ENCODE results near the gene RBM28.

The RBM28 gene

DNA sequence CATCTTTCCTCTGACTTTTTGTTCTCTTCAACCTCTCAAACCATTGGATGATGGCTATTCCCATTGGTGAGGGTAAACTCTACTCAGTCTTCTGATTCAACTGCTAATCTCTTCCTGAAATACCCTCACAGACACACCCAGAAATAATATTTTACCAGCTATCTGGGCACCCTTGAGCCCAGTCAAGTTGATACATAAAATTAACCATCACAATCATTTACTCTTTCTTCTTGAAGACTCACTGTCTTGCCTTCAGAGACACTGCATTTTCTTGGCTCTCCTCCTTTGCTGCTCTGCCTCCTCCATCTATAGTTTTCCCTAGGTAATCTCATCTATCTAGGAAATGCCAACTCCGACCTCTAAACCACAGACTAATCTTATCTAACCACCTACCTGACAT is 30.3 kb upstream of the RBM28 start:
- DNase-seq (ENCODE audit: insufficient read length, low spot score) (no peak), FAIRE-seq (no peak)

DNA sequence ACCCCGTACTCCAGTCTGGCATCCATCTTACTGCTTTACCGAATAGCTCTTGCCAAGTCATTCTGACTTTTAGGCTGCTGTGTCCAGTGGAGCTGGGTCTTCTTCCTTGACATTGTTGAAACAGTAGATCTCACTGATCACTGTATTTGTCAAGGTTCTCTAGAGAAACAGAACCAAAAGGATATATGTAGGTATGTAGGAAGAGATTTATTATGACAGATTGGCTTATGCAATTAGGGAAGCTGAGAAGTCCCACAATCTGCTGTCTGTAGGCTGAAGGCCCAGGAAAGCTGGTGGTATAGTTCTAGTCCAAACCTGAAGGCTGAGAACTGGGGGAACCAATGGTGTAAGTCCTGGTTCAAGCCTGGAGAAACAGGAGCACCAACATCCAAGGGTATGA is 29.9 kb upstream of the RBM28 start:
- FAIRE-seq (no peak), DNase-seq (ENCODE audit: insufficient read length, low spot score) (no peak)

DNA sequence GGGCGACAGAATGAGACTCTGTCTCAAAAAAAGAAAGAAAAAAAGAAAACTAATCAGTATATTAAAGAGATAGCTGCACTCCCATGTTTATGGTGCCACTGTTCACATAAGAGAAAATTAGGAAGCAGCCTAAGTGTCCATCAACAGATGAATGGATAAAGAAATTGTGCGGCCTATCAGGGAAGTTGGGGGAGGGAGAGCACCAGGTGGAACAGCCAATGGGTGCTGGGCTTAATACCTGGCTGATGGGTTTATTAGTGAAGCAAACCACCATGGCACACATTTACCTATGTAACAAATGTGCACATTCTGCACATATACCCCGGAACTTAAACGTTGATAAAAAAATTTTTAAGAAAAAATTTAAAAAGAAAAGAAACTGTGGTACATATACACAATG is 26.8 kb upstream of the RBM28 start:
- no peak for DNase-seq (ENCODE audit: insufficient read length, low spot score)

DNA sequence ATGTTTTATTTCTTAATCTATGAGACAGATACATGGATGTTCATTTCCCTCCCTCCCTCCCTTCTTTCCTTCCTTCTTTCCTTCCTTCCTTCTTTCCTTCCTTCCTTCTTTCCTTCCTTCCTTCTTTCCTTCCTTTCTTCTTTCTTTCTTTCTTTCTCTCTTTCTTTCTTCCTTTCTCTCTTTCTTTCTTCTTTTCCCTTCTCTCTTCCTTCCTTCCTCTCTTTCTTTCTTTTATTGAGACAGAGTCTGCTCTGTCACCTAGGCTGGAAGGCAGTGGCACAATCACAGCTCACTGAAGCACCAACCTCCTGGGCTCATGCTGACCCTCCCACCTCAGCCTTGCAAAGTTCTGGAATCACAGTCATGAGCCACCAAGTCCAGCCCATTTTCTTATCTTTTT is 23.3 kb upstream of the RBM28 start:
- DNase-seq (ENCODE audit: insufficient read length, low spot score) (no peak), FAIRE-seq (no peak)

More for the DNA sequence above, 26.8 kb upstream of the RBM28 start:
- no peak for FAIRE-seq

DNA sequence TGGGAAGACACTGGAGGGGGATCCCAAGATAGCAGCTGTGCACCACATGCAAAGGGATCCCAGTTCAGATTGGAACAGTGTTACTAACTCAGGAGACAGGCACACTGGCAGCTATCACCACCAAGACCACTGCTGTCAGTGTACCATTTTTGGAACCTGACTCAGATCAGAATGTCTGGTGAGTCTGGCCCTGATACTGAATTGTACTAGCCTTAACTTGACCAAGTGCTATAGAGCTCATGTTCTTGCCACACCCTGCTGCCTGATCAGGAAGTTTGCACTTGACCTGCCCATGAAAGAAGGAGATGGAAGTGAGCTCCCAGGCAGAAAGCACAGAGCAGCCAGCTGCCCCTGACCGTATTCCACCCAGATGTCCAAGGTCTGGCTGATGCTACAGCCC is 22.6 kb upstream of the RBM28 start:
- DNase-seq (ENCODE audit: insufficient read length, low spot score) (no peak), FAIRE-seq (no peak)

DNA sequence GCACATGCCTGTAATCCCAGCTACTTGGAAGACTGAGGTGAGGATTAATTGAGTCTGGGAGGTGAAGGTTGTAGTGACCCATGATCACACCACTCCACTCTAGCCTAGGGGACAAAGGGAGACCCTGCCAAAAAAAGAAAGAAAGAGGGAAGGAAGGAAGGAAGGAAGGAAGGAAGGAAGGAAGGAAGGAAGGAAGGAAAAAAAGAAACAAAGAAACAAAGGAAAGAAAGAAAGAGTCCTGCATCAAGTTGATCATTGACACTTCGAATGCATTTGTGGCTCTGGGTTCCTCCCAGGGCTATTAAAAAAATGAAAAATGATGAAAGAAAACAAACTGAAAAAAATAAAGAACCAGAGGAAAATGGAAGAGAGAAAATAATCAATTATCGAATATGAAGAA is 21.7 kb upstream of the RBM28 start:
- DNase-seq (ENCODE audit: insufficient read length, low spot score), result no peak
- no peak for FAIRE-seq

DNA sequence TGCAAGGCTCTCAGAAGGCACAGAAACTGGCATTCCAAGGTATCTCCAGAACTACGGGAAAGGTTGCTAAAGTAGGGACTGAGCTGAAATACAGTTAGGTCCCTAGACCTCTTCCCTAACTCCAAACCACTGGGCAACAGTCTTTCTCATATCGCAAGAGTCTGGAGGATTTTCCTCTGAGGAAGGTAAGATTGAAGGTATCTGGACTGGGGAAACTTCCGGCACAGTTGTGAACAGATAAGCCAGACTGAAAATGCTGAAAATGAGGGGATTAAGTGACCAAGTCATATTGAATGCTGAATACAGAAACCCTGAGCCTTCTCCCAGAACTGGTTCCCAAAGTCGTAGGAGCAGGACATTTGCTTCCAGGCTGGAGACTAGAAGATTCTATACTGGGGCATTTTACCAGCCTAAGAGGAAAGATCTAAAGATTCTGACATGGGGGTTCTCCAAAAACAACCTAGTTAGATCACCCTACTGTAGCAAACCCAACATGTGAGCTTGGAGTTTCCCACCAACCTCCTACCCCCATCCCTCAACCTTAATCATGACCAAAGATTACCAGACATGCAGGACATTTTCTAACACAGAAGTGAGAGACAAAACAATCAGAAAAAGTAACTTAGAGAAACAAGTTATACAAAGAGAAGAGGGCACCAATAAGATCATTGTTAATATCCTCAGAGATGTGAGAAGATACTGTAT is 20.6 kb upstream of the RBM28 start:
- DNase-seq (ENCODE audit: insufficient read length, low spot score) (no peak), FAIRE-seq (no peak)

DNA sequence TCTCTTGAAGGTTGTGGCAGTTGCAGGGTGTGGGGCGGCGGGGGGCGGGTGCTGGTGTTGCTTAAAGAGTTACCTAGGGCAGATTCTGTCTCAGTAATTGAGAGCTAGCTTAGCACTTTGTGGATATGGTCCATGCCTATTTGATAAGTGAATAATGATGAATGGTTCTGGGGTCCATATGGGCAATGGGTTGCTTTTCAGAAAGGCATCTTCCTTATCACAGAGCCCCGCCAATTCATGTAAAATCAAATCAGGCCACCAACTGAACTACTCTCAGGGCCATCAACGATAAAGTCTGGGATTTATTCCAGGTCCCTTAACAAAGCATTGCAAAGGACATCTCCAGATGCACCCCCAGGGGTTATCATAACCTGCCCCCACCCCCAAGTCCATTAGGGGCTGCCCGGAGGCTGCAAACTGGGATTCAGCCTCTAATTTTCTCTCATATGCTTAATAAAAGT is 19.6 kb upstream of the RBM28 start:
- FAIRE-seq (no peak), DNase-seq (ENCODE audit: insufficient read length, low spot score) (no peak)

DNA sequence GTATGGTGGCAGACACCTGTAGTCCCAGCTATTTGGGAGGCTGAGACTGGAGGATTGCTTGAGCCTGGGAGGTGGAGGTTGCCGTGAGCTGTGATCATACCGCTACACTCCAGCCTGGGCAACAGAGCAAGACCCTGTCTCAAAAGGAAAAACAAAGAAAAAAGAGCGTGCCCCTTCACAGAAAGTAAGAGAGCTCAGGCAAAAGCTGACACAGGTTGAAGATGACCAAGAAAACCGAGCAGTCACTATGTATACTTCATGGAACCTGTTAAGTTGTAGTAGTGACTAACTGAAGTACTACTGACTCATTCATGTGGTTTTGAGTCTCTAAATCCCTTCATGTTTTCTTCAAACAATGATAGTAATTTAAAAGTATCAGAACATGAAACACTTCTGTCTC is 19.0 kb upstream of the RBM28 start:
- FAIRE-seq (no peak), DNase-seq (ENCODE audit: insufficient read length, low spot score) (no peak)

DNA sequence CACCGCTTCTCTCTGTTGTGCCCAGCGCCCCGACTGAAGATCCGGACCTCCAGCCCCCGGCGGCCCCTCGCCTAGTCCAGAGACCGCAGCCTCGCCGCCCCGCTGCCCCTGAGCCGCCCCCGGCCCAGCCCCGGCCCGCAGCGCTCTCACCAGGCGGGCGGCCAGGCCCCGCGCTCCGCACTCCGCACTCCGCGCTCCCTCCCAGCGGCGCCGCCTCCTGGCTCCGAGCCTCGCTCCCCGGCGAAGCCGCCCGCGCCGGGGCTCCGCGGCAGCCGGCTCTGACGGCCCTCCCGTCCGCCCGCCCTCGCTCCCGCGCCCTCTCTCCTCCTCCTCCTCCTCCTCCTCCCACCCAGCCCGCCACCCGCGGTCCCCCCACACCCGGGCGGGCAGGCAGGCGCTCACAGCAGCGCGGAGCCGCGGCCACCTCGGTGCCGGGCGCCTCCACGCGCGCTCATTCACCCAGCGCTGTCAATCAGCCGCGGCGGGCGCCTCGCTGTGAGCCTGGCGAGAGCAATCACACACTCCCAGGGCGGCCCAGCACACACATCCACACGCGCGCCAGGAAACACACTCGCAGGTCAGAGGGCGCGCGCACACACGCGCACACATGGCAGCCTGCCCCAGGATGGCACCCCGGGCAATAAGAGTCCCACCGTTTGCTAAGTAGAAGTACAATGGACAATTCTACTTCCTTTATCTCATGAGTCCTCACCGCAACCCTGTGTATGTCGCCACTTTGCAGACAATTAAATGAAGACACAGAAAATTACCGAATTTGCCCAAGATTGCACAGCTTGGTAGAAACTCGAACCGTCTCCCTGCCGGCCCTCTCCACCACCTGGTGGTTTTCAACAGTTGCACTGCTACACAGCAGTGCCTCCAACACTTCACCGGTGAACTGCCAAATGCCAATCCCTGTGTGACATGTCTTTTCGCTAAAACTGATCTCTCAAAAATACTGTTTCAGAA is 18.0 kb upstream of the RBM28 start, which contains the start of gene PRRT4:
Gene PRRT4 (minus strand): TSS at position 280 of the 969 bp plus-strand sequence.
- FAIRE-seq (no peak), DNase-seq (ENCODE audit: insufficient read length, low spot score) (no peak)

DNA sequence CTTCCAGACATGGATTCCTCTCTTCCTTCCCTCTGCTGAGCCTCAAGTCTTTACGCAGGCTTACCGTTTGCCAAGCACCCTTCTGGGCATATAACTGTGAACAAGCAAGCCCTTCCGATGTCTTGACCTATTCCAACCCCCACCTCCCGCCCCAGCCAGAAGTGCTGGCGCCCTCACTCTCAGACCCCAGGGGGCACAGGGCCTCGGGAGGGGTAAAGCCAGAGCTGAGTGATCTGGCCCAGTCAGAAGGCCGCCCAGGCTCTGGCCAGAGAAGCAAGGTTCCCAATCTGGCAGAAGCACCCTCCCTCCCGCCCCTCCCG is 16.6 kb upstream of the RBM28 start:
- FAIRE-seq (no peak), DNase-seq (ENCODE audit: insufficient read length, low spot score) (no peak)

DNA sequence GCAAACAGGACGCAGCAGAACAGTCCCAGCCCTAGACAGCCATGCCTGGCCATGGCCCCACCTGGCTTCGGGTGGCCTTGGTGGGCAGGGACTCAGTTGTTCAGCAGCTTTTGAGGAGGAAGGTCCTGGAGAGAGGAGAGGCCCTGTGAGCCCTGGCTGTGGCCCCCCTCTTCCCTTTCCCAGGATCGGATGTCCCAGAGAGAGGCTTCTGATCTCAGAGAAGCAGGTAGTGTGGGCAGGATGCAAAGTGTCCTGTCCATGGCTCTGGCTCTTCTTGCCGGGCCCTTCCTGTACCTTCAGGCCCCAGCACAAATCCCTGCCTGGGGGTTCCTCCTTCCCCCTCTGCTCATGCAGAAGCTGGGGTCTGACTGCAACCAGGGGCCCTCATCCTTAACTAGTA is 16.2 kb upstream of the RBM28 start:
- no peak for FAIRE-seq

DNA sequence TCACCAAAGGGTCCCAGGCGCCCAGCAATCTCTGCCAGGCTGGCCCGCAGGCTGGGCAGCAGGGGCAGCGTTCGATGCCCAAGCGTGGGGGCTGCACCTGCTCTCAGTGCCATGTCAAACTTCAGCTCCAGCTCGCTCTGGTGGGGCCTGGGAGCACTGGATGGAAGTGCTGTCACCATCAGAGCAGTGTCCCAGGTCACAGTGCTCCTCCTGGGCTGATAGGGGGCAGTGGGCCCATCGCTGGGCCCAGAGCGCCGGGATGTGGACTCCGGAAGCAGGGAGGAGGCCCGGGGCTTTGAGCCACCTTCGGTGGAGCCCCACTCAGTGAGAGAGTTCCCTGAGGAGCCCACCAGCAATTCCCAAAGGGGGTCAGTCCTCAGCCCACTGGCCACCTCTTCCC is 15.6 kb upstream of the RBM28 start:
- DNase-seq (ENCODE audit: insufficient read length, low spot score) (no peak), FAIRE-seq (no peak)

More for the DNA sequence above, 16.2 kb upstream of the RBM28 start:
- DNase-seq (ENCODE audit: insufficient read length, low spot score), result no peak

DNA sequence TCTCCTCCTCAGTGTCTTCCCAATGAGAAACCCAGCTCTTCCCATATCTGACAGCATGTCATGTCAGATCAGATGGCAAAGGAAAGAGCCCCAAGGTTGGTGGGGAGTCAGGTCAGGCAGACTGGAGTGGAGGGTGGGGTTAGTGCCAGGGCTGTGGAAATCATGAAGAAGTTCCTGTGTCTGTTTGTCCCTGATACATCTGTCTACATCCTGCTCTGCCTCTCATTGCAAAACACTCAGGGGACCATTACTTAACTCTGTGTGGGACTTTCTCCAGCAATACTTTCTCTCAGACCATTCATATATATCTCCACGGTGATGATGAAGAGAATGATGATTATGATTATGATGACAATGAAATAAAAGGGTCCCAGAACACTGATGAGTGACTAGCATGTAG is 14.5 kb upstream of the RBM28 start:
- no peak for DNase-seq (ENCODE audit: insufficient read length, low spot score)

DNA sequence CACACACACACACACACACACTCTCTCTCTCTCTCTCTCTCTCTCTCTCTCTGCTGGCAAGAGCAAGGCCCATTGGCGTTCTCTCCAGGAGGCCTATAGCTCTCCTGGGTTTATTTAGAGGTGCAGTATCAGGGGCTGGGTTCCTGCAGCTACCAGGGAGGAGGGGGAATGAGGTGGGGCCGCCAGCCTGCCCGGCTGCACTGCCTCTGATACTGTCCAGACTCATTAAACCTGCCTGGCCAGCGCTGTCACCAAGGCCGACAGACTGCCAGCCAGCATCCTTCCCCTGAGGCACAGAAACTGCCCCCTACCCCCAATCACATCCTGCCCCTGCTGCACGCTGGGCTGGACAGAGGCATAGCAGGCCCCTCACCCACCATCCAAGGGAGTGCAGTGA is 13.5 kb upstream of the RBM28 start:
- DNase-seq (ENCODE audit: insufficient read length, low spot score), result no peak

More for the DNA sequence above, 14.5 kb upstream of the RBM28 start:
- FAIRE-seq, result no peak

DNA sequence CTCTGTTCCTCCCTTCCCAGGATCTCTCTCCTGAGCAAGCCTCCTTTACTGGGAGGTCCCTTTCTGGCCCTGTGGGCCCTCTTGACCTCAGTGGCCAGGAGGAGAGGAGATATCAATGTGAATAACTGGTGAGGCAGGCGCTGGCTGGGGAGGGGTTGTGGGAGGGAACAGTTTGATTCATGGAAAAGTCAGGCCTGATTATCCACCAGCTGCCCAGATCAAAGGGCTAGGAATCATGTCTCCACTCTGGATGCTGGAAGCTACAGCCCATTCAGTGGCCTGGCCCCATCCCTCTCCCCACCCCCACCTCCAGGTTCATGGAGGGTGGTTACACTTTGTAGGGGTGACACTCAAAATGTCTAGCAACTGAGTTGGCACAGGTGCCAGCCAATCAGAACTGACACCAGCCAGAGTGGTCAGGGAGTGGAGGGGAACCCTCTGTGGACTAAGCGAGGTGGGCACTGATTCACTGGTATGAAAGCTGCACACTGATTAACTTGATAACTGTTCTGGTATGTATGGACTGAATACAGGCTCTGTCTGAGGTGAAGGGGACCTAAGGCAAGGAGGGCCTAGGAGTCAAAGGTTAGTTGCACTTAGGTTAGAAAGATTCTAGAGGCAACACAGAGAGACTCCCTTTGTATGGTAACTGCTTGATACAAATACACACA is 13.0 kb upstream of the RBM28 start:
- DNase-seq (ENCODE audit: insufficient read length, low spot score) (no peak), FAIRE-seq (no peak)

More for the DNA sequence above, 13.5 kb upstream of the RBM28 start:
- FAIRE-seq, result no peak

DNA sequence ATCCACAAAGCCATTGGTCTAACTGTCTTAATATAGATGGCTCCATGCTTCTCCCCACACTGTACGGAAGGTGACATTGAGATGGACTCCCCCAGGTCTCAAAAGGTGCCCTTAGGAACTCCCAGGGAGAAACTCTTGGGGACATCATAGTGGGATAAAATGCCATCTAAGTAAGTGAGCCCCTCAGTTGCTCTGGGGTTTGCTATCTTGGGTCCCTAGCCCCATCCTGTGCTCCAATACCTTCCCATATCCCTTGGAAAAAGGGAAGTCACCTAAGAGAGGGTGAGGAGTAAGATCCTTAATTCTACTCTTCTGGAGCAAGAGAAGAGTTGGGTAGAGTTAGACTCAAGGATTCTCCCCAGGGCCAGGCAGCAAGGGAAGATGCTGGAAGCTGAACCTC is 9.9 kb upstream of the RBM28 start:
- DNase-seq (ENCODE audit: insufficient read length, low spot score), result no peak
- FAIRE-seq, result no peak

DNA sequence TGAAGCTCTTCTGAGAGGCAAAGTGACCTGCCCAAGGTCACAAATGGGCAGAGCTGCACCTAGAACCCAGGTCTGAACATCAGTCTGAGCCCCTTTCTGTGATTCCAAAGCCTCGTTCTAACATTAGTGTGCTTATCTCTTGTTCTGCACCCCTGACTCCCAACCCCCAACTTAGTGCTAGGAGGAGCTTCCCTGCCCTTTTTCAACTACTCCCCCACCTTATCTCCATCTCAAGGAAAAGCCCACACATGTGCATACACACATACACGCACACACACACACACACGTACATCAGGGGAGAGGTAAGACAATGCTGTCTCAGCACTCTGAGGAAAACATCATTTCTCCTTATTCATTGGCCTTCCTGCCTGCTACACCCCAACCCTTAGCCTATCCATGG is 9.5 kb upstream of the RBM28 start:
- no peak for DNase-seq (ENCODE audit: insufficient read length, low spot score)
- FAIRE-seq, result no peak

DNA sequence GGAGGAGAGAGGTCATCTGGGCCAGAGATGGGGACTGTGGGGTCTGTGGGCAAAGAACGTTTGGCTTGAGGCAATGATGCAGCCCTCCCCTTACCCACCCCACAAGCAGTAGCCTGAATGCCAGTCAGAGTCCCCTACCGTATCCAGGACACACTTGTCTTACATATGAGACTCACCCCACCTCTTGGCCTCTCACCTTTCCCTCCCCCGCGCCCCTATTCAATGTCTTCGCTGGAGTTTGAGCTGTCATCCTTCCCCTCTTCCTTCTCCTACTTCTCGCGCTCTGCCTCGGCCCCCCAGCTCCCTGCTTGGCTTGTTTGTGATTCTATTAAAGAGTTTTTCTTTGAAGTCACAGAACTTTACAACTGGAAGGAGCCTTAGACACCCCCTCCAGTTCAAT is 8.9 kb upstream of the RBM28 start:
- DNase-seq (ENCODE audit: insufficient read length, low spot score) (no peak), FAIRE-seq (no peak)

DNA sequence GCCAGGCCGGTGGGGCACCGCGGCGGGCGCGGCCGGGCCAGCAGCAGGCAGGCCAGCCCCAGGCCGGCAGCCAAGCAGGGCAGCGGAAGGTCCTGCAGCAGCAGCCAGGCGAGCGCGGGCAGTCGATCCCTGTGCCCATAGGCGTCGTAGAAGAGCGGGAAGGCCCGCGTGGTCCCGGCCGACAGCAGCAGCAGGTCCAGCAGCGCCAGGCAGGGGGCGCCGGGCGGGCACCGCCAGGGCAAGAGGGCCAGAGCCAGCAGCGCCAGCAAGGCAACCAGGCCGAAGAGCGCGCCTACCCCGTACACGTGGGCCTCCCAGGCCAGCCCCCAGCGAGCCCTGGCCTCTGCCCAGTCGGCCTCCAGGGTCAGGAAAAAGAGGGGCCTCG is 8.4 kb upstream of the RBM28 start:
- DNase-seq (ENCODE audit: insufficient read length, low spot score), result no peak

More for the DNA sequence above, 8.4 kb upstream of the RBM28 start:
- no peak for FAIRE-seq

All from HTR-8/SVneo (cell line).